MV-4-11 (cell line): ENCODE measurements around the gene SF3A1.

ENCODE experiments used
- DNase-seq: peaks from one replicate; lab custom pipeline; 2025; lab: John Stamatoyannopoulos, UW

Gene SF3A1

DNA sequence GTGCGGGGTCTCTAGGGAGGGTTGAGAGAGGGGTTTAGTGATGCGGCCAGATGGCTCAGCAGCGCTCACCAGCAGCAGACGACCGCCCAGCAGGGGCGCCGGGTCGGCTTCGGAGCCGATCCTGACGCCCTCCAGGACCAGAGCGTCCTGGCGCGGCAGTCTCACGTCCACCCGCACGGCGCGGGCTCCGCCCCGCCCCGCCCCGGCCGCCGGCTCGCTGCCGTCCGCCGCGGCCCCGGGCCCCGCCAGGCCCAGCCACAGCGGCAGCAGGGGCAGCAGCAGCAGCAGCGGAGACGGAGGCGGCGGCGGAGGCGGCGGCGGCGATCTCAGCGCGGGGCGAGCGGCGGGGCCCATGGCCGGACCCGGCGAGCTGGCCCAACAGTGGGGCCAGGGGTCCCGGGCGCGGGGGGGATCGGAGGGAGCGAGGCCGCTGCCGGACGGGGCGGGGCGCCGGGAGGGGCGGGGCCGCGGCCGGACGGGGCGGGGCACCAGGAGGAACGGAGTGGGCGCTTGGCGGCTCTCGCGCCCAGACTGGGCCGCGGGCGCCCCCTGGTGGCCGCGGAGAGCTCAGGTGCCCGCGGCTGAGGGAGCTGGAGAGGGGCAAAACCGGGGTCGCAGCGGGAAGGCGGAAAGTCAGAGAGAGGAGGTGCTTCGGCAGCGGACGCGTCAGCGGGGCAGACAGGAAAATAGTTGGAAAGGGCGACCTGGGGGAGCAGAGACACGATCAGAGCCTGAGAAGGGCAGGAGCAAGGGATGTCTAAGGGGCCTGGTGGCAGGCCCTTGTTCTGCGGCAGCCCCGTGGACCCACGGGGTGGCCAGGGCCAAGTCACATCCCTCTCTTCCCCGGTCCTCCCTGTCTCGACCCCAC lies 30.5 kb upstream of the SF3A1 start, which contains the start of gene RNF215:
RNF215 (minus strand) TSS at position 452 of the 868 bp plus-strand sequence; CDS start at position 354, 98 bp downstream.
- DNase-seq, result peak; percentile 61

DNA sequence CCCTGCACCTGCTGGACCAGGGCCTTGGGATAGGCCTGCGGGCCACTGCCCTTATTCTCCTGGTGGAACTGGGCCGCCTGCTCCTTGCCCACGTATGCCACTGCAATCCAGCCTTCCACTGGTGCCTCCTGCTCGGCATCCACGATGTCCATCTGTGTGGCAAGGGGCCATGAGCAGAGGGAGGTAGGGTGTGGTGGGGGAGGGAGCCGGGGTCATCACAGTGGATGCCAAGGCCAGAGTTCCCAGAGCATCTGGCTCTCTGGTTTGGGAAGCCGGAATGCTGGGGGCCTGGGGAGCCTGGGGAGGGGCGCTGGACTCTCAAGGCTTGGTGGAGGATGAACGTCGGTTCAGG lies 29.9 kb upstream of the SF3A1 start:
- no peak for DNase-seq

DNA sequence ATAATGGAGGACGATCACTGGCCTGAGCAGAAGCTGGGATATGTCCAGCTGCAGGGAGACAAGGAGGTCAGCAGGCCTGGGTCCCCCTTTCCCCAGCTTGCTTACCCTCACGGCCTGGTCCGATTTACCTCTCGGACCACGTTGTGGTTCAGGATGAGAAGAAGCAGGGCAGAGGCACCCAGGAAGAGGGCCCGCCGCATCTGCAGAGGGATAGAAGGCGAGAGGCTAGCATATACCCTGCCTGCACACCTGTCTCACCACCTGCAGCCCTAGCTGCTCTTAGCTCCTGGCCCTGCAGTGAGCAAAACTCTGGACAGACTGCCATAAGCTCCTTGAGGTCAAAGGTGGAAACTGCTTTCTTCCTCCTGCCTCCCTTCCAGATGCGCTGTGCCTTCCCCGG lies 29.2 kb upstream of the SF3A1 start:
- DNase-seq, result no peak

DNA sequence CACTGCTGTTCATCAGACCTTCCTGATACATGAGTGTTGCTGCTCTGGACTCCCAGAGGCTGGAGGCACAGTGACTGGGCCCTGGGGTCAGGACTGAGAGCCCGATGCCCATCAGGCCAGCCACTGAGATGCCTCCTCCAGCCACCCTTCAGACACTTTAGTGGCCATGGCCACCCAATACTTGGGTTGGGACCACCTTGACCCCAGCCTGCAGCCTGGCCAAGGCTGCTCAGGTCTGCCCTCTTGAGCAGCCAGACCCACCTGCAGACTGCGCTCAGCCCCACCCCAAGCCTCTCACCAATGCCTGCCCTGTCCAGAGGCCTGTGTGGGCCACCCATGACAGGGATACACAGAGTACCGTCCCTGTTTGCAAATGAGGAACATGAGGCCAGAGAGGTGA lies 26.4 kb upstream of the SF3A1 start:
- no peak for DNase-seq

DNA sequence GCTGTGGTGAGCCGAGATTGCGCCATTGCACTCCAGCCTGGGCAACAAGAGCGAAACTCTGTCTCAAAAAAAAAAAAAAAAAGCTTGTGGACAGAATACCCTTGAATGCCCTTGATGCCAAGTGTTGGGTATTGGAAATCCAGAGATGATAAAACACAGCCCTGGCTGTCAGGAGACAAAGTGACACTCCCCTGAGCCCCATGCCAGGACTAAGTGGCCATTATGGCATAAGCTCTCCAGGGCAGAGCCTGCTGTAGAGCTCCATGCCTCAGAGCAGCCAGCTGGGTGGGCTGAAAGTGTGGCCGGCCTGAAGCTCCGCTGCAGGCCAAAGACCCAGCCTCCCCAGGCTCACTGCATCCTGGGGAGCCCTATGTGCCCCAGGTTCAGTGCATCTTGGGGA lies 25.6 kb upstream of the SF3A1 start:
- DNase-seq, result no peak

DNA sequence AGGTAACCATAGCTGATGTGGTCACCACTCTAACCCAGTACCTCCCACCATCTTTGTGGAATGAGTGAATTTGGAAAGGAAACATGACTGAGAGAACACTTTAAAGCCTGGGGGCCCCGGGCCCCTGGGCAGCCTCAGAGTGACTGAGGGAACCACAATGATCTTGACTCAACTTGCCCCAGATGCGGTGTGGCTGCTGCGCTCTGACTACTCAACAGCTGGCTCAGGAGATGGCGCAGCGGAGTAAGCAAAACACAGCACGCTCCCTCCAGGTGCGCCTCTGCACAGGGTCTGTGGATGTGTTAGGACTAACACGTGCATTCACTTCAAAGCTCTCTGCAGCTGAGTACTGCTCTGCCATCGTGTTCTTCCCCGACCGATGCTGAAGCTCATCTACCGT lies 24.6 kb upstream of the SF3A1 start:
- no peak for DNase-seq

DNA sequence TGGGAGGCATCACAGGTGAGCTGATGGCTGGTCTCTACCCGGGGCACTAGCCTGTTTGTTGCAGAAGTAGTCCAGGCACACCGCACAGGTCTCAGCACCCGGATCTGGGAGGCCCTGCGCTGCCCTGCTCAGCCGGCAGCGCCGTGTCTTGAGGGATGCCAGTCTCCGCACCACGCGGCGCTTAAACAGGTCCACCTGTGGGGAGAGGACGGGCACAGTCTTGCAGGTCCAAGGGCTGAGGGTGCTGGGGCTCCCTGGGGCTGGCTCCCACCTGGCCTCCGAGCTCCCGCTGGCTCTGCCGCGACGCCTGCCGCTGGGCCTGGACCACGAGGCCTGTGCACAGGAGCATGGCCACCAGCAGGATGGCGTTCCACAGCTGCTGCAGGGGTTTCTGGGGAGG lies 23.3 kb upstream of the SF3A1 start:
- no peak for DNase-seq

DNA sequence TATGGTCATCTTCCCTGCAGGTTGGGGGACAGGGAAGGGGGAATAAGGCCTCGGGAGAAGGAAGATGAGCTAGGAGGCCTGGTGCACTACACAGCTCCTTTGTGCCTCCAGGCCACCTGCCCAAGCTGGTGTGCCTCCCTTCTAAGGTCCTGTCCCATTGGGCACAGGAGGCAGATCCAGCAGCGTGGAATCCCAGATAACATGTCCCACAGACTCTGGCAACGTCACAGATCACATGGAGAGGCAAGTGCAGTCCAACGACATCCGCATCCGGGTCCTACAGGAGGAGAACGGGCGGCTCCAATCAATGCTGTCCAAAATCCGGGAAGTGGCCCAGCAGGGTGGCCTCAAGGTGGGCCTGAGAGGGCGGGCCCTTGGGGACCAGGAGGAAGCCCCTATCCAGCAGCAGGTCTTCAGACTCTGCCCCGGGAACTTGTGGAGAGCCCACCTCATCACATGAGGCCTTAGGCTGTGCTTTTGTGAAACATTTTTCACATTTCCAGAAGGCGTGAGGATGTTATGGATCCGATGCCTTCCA lies 18.7 kb upstream of the SF3A1 start:
- no peak for DNase-seq

DNA sequence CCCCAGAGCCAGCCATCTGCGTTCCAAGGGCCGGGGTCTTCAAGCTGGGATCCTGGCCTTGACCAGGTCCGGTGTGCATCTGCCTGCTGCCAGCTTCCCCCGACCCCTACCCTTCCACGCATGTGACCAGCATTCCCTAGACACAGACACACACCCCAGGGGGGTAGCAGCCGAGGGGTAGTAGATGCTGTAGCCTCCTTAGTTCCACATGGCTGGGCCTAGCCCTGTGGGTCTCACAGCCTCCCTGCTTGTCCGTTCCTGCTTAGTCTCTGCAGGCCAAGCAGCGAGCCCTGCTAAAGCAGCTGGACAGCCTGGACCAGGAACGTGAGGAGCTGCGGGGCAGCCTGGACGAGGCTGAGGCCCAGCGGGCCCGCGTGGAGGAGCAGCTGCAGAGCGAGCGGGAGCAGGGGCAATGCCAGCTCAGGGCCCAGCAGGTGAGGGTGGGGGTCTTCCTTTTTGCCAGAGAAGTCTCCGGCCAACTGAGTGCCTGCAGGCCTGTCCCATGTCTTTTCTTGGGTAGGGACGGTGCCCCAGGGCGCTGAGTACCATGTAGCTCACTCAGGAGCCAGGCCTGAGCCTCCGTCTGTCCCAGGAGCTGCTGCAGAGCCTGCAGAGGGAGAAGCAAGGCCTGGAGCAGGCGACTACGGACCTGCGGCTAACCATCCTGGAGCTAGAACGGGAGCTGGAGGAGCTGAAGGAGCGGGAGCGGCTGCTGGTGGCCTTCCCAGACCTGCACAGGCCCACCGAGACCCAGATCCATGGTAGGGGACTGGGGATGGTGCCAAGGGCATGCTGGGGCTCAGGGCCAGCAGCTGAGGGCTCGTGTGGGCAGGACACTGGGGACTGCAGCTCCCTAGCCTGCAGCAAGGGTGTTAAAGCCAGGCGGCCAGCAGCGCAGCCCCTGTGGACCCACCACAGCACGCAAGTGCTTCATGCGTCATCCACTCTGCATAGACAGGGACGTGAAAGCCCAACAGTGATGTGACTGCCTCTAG lies 16.9 kb upstream of the SF3A1 start:
- DNase-seq, result no peak

DNA sequence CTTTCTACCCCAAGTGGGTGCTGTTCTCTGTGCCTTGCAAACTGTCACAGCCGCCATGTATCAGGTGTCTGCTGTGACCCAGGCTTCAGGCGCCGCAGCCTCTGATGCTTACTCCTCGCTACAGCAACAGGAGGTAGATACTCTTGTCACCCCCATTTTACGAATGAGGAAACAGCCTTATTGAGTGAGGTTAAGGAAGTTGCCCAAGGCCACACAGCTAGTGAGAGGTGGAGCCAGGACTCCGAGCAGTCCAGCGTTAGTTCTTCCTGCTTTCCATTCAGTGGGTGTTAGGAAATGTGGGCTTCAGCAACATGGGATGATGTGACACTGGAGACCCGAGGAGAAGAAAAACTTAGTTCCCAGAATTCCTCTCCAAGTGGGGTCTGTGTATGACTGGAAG lies 16.2 kb upstream of the SF3A1 start:
- peak; percentile 84 for DNase-seq

DNA sequence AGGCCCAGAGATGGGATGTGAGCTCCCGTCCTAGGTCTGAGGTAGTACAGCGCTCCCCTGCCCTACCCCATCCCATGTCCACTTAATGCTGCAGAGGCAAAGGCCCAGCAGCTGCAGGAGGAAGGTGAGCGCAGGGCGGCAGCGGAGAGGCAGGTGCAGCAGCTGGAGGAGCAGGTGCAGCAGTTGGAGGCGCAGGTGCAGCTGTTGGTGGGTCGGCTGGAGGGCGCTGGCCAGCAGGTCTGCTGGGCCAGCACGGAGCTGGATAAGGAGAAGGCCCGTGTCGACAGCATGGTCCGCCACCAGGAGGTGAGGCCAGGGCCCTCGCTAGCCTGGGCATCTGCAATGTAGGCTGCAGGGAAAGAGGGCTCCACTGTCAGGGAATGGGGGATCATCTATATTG lies 15.3 kb upstream of the SF3A1 start:
- DNase-seq, result no peak

DNA sequence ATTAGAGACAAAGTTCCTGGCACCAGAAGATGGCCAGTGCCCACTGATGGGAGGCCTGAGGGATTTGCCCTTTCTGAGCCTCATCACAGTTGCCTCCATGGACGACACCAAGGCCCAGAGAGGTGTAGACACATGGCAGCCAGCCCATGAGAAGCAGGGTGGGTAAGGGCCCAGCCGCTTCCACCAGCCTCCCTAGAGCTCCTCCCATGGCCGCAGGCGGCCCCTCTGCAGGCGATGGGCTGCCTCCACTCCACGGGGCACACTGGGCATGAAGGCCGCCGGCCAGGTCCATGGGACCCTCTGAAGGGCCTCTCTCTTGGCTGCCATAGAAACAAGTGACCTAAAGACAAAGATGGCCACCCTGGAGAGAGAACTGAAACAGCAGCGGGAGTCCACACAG lies 14.6 kb upstream of the SF3A1 start:
- DNase-seq, result no peak

DNA sequence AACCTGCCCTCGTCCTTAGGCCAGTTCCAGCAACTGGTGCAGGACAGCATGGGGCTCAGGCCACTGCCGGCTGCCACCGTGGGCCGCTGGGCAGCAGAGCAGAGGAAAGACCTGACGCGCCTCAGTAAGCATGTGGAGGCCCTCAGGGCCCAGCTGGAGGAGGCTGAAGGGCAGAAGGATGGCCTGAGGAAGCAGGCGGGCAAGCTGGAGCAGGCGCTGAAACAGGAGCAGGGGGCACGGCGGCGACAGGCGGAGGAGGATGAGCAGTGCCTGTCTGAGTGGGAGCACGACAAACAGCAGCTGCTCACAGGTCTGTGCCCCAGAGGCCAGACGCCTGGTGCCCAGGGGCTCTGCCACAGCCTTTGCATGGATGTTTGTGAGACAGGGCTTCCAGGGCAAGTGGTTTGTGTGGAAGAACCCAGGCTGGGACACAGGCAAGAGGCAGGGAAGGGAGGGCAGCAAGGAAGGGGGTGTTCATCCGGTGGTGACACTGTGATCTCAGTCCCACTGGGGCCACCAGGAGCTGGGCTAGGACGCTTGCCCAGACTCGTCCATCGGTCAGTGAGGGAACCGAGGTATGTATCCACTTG lies 14.0 kb upstream of the SF3A1 start:
- DNase-seq, result no peak

DNA sequence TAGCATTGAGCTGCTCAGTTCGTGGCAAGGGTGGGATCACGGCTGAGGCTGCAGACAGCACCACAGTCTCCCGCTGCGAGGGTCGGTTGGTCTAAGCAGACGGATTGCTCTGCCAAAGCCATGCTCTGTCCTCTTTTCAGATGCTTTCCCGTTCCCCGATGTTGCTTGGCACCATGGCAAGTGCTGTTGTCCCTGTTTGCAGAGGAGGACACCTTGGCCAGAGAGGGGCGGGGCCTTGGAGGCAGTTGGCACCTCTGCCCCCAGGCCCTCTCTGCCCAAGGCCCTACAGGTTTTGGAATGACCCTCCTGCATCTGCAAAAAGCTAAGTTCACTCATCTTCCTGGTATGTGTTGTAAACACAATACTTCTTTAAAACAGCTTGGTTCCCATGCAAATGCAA lies 11.7 kb upstream of the SF3A1 start:
- DNase-seq, result no peak

DNA sequence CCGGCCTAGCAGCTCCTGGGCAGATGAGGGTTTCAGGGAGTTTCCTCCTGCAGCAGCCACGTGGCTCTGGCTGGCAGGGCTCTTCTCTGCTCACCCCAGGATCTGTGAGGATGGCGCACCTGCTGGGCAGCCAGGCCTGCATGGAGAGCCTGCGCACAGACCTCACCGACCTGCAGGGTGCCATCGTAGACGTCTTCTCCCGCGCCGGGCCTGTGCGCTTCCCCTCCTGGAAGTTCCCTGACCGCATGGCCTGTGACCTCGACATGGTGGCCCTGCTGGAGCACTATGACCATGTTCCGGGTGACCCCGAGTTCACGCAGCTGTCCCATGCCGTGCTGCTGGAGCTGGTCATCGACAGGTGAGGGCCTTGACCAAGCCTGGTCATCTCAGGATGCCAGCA lies 9.2 kb upstream of the SF3A1 start:
- DNase-seq, result no peak

DNA sequence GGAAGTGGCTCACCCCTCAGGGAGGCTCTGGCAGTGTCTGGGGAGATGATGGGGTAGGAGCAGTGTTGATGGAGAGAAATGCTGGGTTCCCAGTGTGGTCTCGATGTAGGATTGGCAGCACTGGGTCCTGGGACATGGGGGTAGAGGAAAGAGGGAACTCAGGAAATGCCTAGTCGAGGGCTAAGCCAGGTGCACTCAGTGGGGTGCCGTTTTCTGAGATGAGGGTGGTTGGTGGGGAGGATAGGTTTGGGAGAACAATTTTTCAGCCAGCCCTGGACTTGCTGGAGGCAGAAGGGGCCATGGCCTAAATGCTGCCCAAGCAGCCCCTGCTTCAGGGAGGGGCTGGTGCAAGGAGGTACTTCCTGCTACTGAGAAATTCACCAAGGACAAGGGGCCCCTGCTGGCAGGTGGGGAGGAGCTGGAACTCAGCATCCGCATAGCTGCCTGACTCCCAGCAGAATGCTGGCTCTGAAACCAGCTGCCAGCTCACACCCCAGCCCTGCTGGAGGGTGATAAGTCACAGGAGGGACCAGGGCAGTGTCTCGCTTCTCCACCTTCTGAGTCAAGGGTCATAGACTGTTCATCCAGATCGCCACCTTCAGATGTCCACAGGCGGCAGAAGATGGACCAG lies 6.1 kb upstream of the SF3A1 start:
- DNase-seq, result no peak

DNA sequence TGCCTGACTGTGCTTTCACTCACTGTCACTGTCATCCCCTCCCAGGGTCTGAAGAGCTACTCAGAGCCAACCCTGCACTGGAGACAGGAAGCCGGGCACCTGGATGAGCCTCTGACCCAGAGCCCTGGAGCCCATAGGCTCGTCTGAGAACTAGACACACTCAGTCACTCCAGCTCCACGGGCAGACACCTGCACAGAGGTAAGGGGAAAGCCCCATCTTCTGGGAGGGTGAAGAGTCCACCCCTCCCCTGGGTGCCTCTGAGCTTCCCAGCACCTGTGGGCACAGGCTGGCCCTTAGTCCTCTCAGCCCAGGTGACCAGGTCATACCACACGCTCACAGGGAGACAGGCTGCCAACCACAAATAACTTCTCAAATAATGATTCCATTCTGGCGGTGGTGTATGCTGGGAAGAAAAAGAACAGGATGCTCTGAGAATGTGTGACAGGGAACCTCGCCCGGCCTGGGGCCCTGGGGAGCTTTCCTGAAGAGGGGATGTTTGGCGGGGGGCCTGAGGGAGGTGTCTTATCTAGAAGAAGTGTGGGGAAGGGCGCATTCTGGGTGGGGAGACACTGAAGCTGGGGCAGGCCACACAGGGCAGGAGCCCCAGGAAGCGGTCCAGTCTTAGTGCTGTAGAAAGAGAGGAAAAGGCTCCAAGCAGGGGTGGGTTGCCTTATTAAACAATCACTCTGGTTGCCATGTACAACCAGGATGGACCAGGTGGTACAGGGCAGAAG lies 5.4 kb upstream of the SF3A1 start:
- DNase-seq, result no peak

DNA sequence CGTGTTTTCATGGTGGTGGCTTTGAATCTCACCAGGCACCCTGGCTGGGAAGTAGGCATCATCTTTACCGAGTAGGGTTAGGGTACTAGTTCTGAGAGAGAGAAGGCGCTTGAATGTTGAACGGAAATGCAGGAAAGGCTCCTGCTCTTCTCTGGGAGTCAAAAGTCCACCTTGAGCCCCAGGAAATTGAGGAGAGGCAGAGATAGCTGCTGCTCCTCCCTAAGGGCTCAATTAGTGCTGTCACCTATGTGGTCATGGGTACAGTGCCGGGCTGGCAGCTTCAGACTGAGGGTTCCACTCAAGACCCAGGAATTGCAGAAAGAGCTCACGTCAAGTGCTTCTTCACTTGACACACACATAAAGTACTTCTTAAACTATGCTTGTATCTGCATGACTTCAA lies 1.8 kb upstream of the SF3A1 start:
- DNase-seq, result no peak

DNA sequence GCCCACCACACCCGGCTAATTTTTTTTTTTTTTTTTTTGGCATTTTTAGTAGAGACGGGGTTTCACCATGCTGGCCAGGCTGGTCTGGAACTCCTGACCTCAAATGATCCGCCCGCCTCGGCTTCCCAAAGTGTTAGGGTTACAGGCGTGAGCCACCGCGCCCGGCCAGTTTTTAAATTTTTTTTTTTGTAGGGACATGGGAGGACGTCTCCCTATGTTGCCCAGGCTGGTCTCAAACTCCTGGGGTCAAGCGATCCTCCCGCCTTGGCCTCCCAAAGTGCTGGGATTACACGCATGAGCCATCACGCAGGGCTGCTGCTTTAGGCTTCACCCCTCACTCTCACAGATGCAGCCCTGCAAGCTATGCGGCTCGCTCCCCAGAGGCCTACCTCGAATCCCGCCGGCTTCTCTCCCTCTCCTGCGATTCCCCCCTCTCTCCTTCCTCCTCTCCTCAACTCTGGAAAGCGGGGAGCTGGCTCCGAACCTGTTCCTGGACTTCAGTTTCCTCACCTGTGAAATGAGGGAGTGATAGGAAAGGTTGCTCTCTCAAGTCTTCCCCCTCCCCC lies 1.0 kb upstream of the SF3A1 start:
- DNase-seq, result no peak

DNA sequence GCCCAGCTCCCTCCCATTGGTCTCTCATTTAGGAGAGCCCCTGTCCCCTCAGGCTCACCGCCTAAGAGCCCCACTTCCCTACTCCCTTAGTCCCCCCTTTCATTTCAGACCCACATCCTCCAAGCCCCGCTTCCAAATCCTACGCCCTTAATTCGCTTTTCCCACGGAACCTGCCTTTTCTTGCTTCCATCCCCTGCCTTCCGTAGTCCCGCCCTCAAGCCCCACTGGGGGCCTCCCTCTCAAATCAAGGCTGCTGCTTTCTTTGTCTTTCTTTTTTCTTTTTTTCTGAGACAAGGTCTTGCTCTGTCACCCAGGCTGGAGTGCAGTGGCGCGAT lies 509 bp upstream of the SF3A1 start:
- no peak for DNase-seq

DNA sequence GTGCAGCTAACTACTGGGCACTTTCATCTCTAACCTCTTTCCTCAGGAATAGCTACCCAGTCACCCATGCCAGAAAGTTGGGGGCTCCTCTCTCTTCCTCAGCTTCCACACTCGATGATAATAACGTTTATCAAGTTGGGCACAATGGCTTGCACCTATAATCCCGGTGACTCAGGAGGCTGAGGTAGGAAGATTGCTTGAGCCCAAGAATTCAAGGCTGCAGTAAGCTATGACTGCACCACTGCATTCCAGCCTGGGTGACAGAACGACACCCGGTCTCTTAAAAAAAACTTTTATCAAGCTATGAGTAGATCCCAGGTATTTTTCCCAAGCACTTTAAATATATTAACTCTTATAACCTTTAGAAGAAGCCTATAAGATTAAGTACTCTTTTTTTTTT lies 2.0 kb downstream of the SF3A1 start:
- DNase-seq, result no peak
